ENCODE results near the gene SPATS2L.

The SPATS2L gene

DNA sequence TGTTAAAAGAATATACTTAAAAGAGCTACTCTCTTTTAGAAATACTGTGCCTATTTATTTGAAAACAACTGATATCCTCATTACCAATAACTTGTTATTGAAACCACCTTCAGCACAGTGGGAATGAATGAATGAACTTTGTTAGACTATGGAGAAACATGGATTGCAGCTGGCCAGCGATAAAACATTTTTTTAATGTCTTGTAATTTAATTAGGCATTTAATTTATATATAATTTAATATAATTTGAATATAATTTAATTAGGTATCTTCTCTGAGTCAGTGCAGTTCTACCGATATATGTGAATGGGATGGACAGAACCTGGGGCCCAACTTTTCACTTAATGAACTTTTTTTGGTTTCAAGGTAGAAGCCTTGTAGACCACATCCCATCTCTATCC is 109.0 kb downstream of the SPATS2L start:
- no peak for DNase-seq (ENCODE audit: low read depth)

DNA sequence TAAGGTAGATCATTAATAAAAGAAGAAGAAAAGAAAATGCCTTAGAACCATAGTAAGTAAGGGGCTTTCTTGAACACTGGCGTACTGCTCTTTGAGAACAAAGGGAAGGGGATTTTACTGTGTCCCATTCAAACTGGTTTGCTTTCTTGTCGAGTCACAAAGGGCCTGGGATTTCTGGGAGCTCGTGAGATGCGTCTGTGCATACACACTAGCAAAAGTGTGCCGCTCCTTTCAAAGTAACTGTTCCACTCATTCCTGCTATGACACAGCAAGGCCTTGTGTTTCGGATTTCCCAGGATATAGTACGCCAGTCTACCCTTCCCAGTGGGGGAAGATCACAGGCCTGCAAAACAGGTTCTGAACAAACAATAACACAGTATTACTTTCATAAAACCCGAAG is 110.4 kb downstream of the SPATS2L start:
- no peak for DNase-seq (ENCODE audit: low read depth)

DNA sequence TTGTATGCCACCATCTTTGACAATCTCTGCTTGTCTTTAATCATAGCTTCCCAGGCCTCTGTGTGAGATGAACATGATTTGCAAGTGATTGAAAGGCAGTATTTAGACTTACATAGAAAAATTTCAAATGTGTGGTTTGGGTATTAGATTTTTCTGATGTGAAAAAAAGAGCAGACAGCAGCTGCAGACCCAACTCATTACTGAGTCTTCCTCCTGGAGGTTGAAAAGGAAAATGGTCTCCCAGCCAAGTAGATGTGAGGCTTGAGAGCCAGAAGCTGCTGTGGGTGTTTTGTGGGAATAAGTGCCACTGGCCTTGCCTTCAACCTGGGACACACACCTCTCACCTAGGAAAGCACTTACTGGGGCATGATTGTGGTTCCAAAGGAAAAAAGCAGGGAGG is 110.9 kb downstream of the SPATS2L start:
- DNase-seq (ENCODE audit: low read depth), result no peak

DNA sequence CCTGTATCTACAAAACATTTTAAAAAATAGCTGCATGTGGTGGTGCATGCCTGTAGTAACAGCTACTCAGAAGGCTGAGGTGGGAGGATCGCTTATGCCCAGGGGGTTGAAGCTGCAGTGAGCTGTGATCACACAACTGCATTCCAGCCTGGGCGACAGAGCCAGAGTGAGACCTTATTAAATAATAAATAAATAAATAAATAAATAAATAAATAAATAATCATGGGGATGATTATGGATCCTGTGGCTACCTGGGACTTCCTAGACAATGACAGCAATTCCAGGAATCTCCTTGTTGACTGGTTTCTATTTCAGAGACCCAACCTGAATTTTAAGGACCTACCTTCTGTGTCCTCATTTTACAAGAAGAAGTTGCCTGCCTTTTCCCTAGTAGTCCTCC is 111.9 kb downstream of the SPATS2L start:
- DNase-seq (ENCODE audit: low read depth), result no peak

DNA sequence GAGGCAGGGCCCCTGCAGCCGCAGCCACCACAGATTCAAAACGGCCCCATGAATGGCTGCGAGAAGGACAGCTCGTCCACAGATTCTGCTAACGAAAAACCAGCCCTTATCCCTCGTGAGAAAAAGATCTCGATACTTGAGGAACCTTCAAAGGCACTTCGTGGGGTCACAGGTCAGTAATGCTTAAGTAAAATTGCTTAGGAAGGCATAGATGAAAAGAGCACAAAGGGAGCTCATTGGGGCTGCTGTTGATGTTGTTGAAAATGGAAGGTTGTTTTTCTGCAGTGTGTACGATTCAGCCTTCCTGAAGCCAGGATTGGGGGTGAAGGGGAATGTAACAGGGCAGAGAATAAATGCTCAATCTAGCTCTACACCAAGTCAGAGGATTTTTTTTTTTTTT is 112.8 kb downstream of the SPATS2L start:
- no peak for DNase-seq (ENCODE audit: low read depth)

DNA sequence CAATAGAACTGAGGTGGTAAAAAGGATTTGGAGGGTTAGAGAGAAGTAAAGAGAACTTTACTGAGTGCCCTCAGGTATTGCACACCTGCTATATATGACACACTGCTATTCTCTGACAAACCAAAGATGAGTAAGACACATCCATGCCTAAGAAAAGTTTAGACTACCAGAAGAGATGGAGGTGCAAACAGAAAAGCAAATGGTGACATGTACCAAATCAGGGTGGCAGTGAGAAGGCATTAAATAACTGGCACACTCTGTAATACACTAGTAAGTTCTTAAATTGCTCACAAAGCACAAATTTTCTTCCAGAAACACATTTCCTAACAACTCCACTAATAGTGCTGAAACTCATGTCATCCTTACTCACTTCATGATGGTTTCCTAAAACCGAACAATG is 114.8 kb downstream of the SPATS2L start:
- DNase-seq (ENCODE audit: low read depth), result no peak

DNA sequence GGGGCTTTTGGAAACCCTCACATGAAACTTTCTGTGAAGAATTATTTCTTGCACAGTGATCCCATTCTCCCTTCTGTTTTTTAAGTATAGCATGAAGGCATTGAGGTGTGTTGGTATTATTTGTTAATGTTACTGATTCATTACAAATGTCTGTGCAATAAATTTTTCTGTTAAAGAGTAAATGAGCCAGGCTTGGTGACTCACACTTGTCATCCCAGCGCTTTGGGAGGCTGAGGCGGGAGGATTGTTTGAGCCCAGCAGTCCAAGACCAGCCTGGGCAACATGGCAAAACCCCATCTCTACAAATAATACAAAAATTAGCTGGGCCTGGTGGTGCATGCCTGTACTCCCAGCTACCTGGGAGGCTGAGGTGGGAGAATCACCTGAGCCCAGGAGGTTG is 115.6 kb downstream of the SPATS2L start:
- peak; percentile 38 for DNase-seq (ENCODE audit: low read depth)

DNA sequence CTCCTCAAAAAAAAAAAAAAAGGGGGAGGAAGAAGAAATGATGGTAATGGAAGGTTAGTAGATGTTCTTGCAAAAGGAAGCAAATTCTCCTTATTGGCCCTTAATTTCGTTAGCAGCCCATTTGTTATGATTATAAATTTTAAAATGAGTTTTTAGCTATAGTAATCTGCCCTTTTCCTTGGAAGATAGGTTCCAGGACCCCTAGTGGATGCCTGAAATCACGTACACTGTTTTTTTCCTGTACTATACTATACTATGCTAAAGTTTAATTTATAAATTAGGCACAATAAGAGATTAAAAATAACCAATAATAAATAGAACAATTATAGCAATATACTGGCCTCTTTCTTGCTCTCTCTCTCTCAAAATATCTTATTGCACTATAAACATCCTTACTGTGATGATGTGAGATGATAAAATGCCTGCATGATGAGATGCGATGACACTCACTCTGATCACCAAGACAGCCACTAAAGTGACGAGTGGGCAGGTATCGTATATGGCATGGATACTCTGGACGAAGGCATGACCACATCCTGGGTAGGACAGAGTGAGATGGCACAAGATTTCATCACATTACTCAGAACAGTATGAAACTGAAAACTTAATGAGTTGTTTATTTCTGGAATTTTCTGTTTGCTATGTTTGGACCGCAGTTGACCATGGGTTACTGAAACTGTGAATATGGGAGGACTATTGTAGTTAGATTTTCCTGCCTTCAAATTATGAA is 116.2 kb downstream of the SPATS2L start:
- DNase-seq (ENCODE audit: low read depth), result peak; percentile 65

DNA sequence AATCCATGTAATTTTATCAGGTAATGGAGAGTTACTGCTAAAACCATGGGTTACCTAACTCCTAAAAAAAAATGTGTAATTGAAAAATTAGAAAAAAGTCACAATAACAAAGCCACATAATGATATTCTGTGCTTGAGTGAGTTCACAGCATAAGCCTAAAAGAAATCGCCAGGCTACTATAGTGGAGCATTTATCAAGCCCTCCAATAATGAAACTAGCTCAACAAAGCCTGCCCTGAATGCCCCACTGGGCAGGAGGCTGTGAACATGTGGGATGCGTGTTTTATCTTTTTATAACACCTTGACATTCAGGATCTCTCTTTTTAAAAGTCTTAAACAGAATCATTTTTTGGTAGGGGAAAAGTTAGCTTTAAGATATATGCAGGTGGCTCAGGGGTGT is 117.0 kb downstream of the SPATS2L start:
- no peak for DNase-seq (ENCODE audit: low read depth)

DNA sequence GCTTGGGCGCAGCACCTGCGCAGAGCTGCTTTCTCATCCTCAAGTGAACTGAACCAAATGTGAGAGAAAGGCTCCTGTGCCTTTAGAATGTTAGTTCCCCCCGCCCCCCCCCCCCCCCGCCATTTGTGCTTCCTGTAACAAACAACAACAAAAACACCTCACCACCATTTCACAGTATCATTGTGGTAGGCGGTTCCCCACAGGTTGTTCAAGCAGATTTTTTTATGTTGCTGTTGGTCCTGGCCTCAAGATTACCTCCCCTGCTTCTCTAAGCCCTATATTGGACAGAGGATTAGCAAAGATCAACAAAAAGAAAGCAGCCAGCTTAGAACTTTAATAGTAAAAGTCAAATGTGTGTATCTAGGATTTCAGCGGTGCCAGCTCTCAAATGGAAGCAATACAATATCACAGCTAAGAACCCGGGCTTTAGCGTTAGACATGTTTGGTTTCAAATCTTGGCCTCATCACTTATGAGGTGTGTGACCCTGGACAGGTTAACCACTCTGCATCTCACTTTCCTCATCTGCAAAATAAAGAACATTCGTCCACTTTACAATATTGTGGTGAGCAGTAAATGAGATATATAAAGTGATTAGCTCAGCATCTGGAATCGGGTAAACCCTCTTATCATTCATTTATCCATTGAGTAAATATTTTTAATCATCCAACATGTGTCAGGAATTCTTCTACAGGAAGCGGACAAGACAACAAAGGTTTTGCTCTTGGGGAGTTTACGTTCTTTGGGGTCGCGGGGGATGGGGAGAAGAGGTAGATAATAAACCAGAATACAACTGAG is 118.7 kb downstream of the SPATS2L start:
- DNase-seq (ENCODE audit: low read depth), result no peak

DNA sequence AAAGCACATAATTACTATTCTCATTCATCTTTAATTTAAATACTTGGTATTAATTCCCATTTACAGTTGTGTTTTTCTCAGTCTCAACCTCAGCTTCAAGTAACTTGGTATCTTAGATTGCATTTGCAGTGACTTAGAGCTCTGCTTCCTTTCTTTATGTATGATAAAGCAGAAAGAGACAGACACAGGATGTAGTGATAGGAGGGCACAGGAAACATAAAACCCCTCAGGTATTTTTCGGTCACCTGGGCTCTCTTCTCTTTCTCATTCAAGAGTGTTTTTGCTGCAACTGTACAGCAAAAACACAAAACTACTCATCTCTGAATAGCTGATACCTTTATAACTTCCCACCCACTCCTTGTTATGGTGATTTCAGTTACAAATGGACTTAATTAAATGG is 120.3 kb downstream of the SPATS2L start:
- no peak for DNase-seq (ENCODE audit: low read depth)

DNA sequence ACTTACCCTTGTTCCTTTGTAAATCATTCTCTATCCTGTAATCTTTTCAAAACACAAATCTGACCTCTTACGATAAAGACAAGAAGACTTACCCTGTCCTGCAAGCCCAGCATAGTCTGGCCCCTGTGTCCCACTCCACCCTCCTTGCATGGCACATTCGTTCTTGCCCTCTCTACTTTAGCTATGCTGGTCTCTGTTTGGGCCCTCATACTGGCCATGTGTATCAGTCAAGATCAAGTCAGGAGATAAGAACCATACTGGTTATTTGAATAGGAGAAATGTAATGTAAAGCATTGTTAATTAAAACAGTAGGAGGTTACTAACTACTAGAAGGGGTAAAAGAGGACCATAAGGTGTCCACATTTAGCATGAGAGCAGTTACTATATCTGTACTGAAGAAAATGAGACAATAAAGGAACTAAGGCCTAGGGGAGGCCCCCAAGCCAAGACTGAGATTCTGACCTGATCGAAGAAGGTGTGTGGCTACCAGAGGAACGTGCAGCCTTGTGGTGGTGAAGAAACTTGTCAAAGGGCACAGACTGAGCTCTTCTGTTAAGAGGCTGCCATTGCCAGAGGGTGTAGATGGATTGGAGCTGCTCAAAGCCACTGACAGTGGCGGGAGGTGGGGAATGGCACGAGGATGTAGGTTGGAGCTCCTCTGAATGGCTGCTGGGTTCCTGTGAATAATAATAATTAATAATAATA is 122.6 kb downstream of the SPATS2L start:
- DNase-seq (ENCODE audit: low read depth), result no peak

DNA sequence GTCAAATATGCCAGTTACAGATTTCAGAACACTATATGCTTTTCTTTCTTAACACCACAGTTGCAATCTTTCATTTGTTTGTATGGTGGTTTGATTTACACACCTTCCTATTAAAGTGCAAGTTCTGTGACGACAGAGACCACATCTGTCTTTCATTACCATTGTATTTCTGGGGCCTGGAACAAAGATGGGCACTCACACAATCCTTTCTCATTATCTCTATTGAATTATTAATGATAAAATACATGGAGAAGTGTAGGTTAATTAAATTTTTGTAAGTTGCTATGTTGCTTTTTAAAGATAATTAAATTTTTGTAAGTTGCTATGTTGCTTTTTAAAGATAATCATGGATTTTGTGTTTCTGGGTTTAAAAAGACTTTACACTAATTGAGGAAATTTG is 123.5 kb downstream of the SPATS2L start:
- DNase-seq (ENCODE audit: low read depth), result peak; percentile 26

DNA sequence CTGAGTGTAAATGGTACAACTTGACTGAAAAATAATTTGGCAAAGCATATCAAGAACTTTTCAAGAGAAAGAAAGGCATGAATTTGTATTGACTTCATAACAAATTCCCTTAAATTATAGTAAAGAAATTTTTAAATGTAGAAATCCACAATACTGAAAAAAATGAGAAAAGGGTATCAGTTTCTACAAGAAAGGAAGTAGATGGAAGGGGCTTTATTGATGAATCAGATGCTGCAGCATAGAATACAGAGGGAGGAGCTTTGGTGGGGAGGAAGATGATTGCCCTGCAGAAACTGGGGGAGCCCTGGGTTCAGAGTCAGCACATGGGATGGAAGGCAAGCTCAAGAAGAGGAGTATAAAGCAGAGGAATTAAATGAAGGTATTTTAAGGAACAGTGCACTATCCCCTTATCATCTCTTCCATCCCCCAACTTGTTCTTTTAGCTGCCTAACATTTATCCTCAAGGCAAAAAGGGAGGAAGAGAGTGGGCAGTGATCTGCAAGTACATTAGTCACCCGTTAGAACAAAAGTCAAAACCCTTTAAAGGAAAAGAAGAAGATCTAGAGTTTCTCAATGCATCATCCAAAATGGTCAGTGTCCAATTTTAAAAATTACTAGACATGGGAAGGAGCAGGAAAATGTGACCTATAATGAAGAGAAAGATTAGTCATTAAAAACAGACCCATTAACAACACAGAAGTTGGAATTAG is 125.7 kb downstream of the SPATS2L start:
- peak; percentile 77 for DNase-seq (ENCODE audit: low read depth)

DNA sequence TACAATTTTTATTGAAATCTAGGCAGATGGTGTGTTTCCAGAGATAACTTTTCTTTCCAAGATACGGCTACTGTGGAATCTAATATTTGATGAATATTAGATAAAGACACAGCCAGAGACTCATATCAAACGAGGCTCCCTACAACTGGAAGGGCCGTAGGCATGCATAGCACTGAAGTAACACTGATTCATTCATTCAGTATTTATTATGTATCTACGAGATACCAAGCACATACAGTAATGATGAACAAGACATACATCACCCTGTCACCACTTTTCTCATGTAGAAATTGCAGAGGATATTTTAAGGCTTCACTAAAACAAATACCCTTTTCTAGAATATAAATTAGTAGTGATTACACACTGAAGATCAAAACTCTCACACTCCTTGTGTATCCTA is 128.9 kb downstream of the SPATS2L start:
- peak; percentile 78 for DNase-seq (ENCODE audit: low read depth)

DNA sequence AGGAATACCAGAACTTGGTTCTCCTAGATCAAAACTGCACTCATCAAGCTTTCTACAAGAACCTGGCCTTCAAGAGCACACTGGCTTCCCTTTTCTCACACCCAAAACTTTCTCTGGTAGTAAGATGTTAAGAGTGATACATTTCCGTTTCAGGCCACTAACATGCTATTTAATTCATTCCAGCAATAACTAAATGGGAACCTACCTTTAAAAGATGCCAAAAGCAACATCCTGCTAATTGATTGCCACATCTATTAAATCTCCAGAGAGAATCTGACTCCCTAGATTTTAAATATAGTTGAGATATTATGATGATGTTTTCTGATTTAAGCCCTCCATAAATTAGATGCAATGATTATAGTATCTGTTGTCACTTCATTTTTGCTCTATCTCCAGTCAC is 131.8 kb downstream of the SPATS2L start:
- peak; percentile 26 for DNase-seq (ENCODE audit: low read depth)

DNA sequence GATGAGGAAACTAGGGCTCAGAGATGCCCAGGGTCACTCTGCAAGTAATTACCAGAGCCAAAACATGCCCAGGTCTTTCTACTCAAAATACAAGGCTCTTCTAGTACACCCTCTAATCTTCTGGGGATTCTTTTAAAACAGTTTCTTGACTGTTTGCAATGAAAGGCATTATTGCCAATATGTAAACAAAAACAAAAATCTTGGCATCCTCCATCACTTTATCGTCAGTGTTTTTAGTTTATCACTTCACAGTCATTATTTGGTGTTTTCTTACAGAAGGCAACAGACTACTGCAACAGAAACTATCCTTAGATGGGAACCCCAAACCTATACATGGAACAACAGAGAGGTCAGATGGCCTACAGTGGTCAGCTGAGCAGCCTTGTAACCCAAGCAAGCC is 132.4 kb downstream of the SPATS2L start:
- DNase-seq (ENCODE audit: low read depth), result no peak

DNA sequence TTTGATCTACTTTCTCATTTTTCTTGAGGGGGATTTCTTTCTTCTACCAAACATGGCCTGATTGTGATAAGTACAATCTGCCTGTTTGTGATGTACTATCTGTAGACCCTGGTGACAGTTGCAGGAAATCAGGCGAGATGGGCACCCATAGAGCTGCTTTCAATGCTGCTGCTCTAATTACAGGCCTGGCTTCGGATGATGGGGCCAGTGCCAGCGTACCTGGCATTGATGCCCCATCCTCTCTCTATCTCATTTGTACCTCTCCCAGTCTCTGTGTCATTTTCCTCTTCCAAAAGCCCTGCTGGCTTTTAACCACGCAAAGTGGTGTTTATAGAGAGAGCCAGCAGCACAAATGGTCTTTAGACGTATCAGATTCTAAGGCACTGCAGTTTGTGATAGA is 133.5 kb downstream of the SPATS2L start:
- no peak for DNase-seq (ENCODE audit: low read depth)

DNA sequence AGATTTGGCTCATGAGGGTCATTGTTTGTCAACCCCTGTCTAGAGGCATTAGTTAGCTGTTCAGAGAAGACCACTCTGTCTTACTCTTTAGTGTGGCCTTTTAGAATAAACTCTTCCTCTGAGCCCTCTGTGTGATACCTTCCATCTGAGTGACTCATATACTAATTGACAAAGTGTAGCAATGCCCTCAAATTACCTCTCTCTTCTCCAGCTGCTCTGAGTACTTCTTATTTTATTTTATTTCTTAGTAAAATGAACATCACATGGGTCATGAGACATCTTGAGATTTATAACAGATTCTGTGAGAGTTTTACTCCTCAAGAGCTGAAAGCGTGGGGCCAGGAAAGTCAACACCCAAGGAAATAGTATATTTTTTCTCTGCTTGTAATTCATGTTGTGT is 136.0 kb downstream of the SPATS2L start:
- DNase-seq (ENCODE audit: low read depth), result peak; percentile 86

DNA sequence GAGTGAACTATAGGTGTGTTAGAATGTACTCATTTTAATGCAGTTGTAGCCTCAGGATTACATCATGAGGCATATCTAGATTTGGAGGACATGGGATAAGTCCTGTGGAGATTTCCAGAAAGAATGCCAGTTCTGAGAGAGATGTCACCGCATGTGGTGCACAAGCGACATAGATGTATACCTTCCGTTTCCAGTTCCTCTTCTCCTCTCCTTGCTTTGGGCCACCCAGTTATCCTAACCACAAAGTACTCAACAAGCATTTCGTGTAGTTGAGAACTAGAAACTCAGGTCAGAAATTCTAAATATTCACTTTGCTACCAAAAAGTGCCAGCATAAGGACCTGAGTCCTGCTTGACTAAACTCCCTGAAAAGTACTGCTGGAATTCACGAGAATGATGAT is 136.9 kb downstream of the SPATS2L start:
- no peak for DNase-seq (ENCODE audit: low read depth)

DNA sequence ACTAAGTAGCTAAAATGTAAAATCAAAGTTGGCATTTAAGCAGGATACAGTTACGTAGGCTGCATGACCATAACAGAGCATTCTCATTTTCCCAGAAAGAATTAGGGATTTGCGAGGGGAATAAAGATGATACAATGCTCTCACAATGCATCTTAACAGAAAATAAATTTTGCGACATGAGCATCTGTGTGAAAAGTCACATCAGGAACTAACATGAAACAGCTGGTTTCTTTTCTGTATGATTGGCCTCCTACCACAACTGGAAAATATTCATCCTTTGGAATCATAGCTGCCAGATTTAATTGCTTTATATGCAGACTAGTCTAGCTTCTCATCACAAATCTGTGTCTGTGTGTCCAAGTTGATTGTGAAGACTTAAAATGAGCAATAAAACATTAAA is 137.4 kb downstream of the SPATS2L start:
- DNase-seq (ENCODE audit: low read depth), result no peak

DNA sequence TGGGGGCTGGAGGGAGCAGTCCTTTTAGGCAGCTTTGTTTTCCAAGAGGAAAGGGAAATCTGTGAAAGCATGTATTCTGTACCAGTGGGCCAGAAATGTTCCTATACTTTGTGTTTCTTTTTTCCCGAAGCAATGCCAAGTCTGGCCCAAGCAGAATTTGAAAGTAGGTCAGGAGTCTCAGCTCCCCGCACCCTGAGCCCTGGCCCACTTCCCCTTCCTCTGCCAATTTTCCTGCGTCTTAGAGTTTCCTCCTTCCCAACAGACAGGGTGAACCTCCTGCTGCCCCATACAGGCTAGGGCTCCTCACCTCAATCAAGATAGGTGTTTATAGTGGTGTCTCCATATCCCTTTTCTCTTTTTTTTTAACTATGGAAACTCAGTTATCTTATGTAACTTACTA is 138.0 kb downstream of the SPATS2L start:
- no peak for DNase-seq (ENCODE audit: low read depth)

All from EH (cell line).